Mesendoderm (in vitro differentiated cells): ENCODE measurements around the gene EML5.

Experiments
- DNase-seq: peaks from one replicate; pipeline ENCODE4 v3.0.0; 2013
- H2AK5ac ChIP-seq: 2 replicates; pipeline ENCODE4 v1.6.1; 2013; ENCODE audit warnings: low read length, inconsistent platforms
- H2BK120ac ChIP-seq: 2 replicates; pipeline ENCODE4 v1.6.1; 2013; ENCODE audit warnings: low read depth, mild to moderate bottlenecking, low read length, moderate library complexity, mixed read lengths
- H2BK15ac ChIP-seq: replicated peaks from 2 replicates; pipeline ENCODE4 v1.6.1; 2013; ENCODE audit warnings: low read depth, mild to moderate bottlenecking, moderate library complexity
- H2BK5ac ChIP-seq: 2 replicates; pipeline ENCODE4 v1.6.1; 2013; ENCODE audit warnings: low read length, inconsistent platforms
- H3K18ac ChIP-seq: 2 replicates; pipeline ENCODE4 v1.6.1; 2013; ENCODE audit warnings: mild to moderate bottlenecking, low read length, mixed read lengths
- H3K23ac ChIP-seq: one replicate; pipeline ENCODE4 v1.6.1; 2013; ENCODE audit warnings: low read length
- H3K27ac ChIP-seq: 2 replicates; pipeline ENCODE4 v1.5.1; 2013; ENCODE audit warnings: low read depth, mild to moderate bottlenecking, inconsistent platforms, low read length, moderate library complexity
- H3K27me3 ChIP-seq: 2 replicates; pipeline ENCODE4 v1.6.1; 2013; ENCODE audit warnings: low read length, control low read depth, mild to moderate bottlenecking, inconsistent platforms; ENCODE audit not compliant: insufficient read depth, poor library complexity
- H3K36me3 ChIP-seq: 2 replicates; pipeline ENCODE4 v1.6.1; 2013; ENCODE audit warnings: low read length, inconsistent platforms; ENCODE audit not compliant: control insufficient read depth, insufficient read depth
- H3K4ac ChIP-seq: one replicate; pipeline ENCODE4 v1.6.1; 2013; ENCODE audit warnings: low read depth, mild to moderate bottlenecking, low read length, moderate library complexity
- H3K4me1 ChIP-seq: 2 replicates; pipeline ENCODE4 v1.6.1; 2013; ENCODE audit warnings: low read depth, low read length, inconsistent platforms; ENCODE audit not compliant: control insufficient read depth
- H3K4me2 ChIP-seq: 2 replicates; pipeline ENCODE4 v1.6.1; 2013; ENCODE audit warnings: low read length
- H3K4me3 ChIP-seq: 2 replicates; pipeline ENCODE4 v1.5.1; 2013; ENCODE audit warnings: mild to moderate bottlenecking, low read length
- H3K56ac ChIP-seq: one replicate; pipeline ENCODE4 v1.6.1; 2013; ENCODE audit warnings: low read length
- H3K79me1 ChIP-seq: 2 replicates; pipeline ENCODE4 v1.6.1; 2013; ENCODE audit warnings: low read length, inconsistent platforms
- H3K79me2 ChIP-seq: 2 replicates; pipeline ENCODE4 v1.6.1; 2013; ENCODE audit warnings: mild to moderate bottlenecking, low read length; ENCODE audit not compliant: control insufficient read depth, insufficient read depth
- H3K9ac ChIP-seq: 2 replicates; pipeline ENCODE4 v1.6.1; 2013; ENCODE audit warnings: low read length, inconsistent platforms
- H4K5ac ChIP-seq: one replicate; pipeline ENCODE4 v1.6.1; 2013; ENCODE audit warnings: low read length
- H4K8ac ChIP-seq: one replicate; pipeline ENCODE4 v1.6.1; 2013; ENCODE audit warnings: low read depth, mild to moderate bottlenecking, control low read depth, low read length, moderate library complexity
- WGBS: extraction: QIAGEN DNeasy Blood & Tissue Kit; methylation state at CpG from one replicate; pipeline ENCODE4 v1.1.7; 2013; ENCODE audit warnings: low lambda C conversion rate, missing lambda C conversion rate; ENCODE audit not compliant: insufficient coverage; ENCODE audit errors: extremely low coverage; 5-methylcytosine and 5-hydroxymethylcytosine counted together

EML5 gene

DNA sequence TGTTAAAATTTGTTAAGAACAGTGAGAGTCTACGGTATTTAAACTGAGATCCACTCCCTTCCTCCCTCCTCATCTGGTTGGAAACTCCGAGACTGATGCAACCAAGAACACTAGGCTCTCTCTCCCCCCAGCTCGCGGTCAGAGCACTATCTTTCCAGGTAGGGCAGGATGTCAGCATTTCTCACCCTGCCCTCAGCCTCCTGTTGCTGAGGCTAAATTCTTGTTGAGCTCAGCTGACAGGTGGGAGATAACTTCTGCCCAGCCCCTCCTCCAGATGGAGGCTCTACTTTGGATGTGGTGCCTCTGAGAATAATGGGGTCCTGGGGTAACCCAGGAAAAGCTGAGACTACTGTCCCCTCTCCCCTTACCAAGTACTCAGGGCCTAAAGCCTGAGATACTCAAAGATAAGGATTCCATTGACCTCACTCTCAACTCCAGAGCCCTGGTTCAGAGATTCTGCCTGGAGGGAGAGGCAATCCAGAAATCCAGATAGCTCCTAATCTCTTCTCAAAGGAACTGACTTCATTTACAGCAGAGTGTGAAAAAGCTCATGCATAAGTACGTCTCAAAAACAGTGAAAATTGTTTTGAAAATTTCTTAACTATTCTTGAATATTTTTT is 110.1 kb downstream of the EML5 start:
- no peak overlapping the region for H2BK120ac ChIP-seq
- no peak overlapping the region for H4K8ac ChIP-seq
- no peak overlapping the region for H4K5ac ChIP-seq
- H3K18ac ChIP-seq: peak overlapping the region; percentile 46
- no peaks in the 10 kb centered on the region for H3K27me3 ChIP-seq
- no peaks in the 10 kb centered on the region for H3K79me1 ChIP-seq
- DNase-seq: peak; percentile 97
- H3K56ac ChIP-seq: no peak overlapping the region
- H3K4me3 ChIP-seq: no peak overlapping the region
- peaks cover 3% of the 10 kb centered on the region for H3K4me1 ChIP-seq
- H3K27ac ChIP-seq: peak overlapping the region; percentile 86
- H3K4me2 ChIP-seq: no peak overlapping the region
- peak overlapping the region; percentile 43 for H2BK5ac ChIP-seq
- H3K4ac ChIP-seq: no peak overlapping the region
- H3K23ac ChIP-seq: no peak overlapping the region
- no peaks in the 10 kb centered on the region for H3K36me3 ChIP-seq
- WGBS: no CpG with 5 or more reads among the region's 5 CpGs
- H3K9ac ChIP-seq: no peak overlapping the region
- H3K79me2 ChIP-seq: no peaks in the 10 kb centered on the region
- no peak overlapping the region for H2AK5ac ChIP-seq
- H2BK15ac ChIP-seq: no peak overlapping the region

GRCh38 chr14:88681755-88682494 is 110.8 kb downstream of the EML5 start:
- peak overlapping the region; percentile 51 for H3K18ac ChIP-seq
- peak; percentile 53 for DNase-seq
- WGBS: no CpG with 5 or more reads among the region's 5 CpGs
- H3K4me1 ChIP-seq: peaks cover 3% of the 10 kb centered on the region
- no peak overlapping the region for H2BK120ac ChIP-seq
- H2AK5ac ChIP-seq: no peak overlapping the region
- H2BK15ac ChIP-seq: no peak overlapping the region
- H2BK5ac ChIP-seq: no peak overlapping the region
- no peaks in the 10 kb centered on the region for H3K27me3 ChIP-seq
- H4K5ac ChIP-seq: no peak overlapping the region
- no peak overlapping the region for H3K4me3 ChIP-seq
- no peak overlapping the region for H3K56ac ChIP-seq
- peak overlapping the region; percentile 86 for H3K27ac ChIP-seq
- no peak overlapping the region for H3K9ac ChIP-seq
- no peak overlapping the region for H4K8ac ChIP-seq
- H3K79me1 ChIP-seq: no peaks in the 10 kb centered on the region
- no peaks in the 10 kb centered on the region for H3K79me2 ChIP-seq
- no peak overlapping the region for H3K4me2 ChIP-seq
- no peak overlapping the region for H3K4ac ChIP-seq
- H3K23ac ChIP-seq: no peak overlapping the region
- H3K36me3 ChIP-seq: no peaks in the 10 kb centered on the region

- Histone ChIP-seq H3K79me2 (no peaks in the 10 kb centered on the region), H4K5ac (no peak overlapping the region), H3K23ac (no peak overlapping the region), H3K18ac (no peak overlapping the region), H3K4me1 (no peaks in the 10 kb centered on the region), H3K27me3 (no peaks in the 10 kb centered on the region), H2BK120ac (no peak overlapping the region), H3K36me3 (no peaks in the 10 kb centered on the region), H3K27ac (no peak overlapping the region), H2AK5ac (no peak overlapping the region), H3K56ac (no peak overlapping the region), H2BK5ac (no peak overlapping the region), H4K8ac (no peak overlapping the region), H2BK15ac (no peak overlapping the region), H3K4me3 (no peak overlapping the region), H3K4me2 (no peak overlapping the region), H3K79me1 (no peaks in the 10 kb centered on the region), H3K4ac (no peak overlapping the region), H3K9ac (no peak overlapping the region)
- no CpG with 5 or more reads among the region's 4 CpGs for WGBS
- no peak for DNase-seq
Measured at GRCh38 chr14:88669346-88669745, 123.4 kb downstream of the EML5 start.

DNA sequence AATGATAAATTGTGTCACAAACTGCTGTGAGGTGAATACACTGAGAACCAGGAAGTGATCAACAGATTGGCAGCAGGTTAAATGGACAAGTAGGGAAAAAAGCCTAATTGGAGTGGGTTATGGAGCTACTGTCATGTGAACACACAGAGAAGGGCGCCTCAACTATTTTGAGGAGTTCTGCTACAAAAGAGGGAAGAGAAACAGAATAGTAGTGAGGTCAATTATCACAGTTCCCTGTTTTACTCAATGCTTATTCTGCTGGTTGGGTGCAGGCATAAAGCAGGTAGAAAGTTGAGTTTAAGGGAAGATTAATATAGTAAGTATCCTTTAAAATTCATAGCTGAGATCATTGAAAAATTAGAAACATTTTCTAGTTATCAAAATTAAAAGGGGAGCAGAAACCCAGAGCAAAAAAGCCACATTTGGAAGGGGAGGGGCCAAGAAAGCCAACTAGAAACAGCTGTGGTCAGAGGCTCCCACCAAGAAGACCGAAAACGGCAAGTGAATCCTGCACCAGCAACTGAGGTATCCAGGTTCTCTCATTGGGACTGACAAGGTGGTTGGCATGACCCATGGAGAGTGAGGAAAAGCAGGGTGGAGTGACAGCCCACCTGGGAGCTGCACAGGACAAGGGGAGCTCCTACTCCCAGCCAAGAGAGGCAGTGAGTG is 124.2 kb downstream of the EML5 start:
- no peaks in the 10 kb centered on the region for H3K79me1 ChIP-seq
- H4K5ac ChIP-seq: no peak overlapping the region
- no peaks in the 10 kb centered on the region for H3K36me3 ChIP-seq
- no peak overlapping the region for H2BK15ac ChIP-seq
- no peak overlapping the region for H3K4ac ChIP-seq
- no peak for DNase-seq
- H4K8ac ChIP-seq: no peak overlapping the region
- no peak overlapping the region for H2BK120ac ChIP-seq
- WGBS: no CpG with 5 or more reads among the region's 3 CpGs
- H3K27me3 ChIP-seq: no peaks in the 10 kb centered on the region
- H3K4me1 ChIP-seq: no peaks in the 10 kb centered on the region
- no peak overlapping the region for H3K27ac ChIP-seq
- no peak overlapping the region for H2BK5ac ChIP-seq
- no peak overlapping the region for H3K9ac ChIP-seq
- H3K23ac ChIP-seq: no peak overlapping the region
- no peak overlapping the region for H2AK5ac ChIP-seq
- H3K56ac ChIP-seq: no peak overlapping the region
- no peak overlapping the region for H3K4me2 ChIP-seq
- H3K4me3 ChIP-seq: no peak overlapping the region
- H3K79me2 ChIP-seq: no peaks in the 10 kb centered on the region
- no peak overlapping the region for H3K18ac ChIP-seq

DNA sequence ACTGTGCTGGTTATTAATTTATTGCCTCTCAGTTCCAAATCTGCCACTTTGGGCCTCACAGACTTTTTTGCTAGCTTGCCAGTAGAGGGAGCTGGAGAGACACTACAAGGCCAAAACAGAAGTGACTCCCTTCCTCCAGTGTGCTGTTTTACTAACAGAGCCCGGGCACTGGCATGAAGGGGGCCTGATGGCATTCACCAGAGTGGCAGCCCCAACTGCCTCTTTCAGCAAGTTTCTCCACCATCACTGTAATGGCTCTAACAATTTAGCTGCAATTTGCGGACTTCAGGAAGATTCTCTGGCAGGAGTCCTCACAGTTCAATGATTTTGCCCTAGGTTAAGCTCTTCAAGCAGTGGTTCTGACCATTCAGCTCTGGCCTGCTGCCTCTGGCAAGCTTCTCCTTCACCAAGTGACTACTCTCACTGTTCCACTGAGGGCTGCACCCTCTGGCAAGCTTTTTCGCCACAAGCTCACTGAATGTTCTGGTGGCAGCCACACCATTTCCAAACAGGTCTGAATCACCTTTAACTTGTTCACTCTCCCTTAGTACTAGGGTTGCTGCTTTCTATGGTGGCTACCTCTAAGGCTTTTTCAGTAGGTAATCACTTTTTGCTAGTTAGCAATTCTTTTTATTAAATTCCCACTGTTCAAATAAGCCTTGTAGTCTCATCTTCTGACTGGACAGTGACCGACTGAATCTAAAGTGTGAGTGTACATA is 125.0 kb downstream of the EML5 start:
- no peak overlapping the region for H2BK120ac ChIP-seq
- no peak overlapping the region for H3K4ac ChIP-seq
- H2BK15ac ChIP-seq: no peak overlapping the region
- no peak overlapping the region for H3K56ac ChIP-seq
- WGBS: no CpG with 5 or more reads among the region's 4 CpGs
- no peak overlapping the region for H3K18ac ChIP-seq
- H3K9ac ChIP-seq: no peak overlapping the region
- H4K5ac ChIP-seq: no peak overlapping the region
- no peak overlapping the region for H3K4me3 ChIP-seq
- H3K27me3 ChIP-seq: no peaks in the 10 kb centered on the region
- no peak overlapping the region for H4K8ac ChIP-seq
- no peak overlapping the region for H2BK5ac ChIP-seq
- H3K36me3 ChIP-seq: no peaks in the 10 kb centered on the region
- H3K4me2 ChIP-seq: no peak overlapping the region
- H2AK5ac ChIP-seq: no peak overlapping the region
- H3K79me2 ChIP-seq: no peaks in the 10 kb centered on the region
- H3K4me1 ChIP-seq: no peaks in the 10 kb centered on the region
- H3K79me1 ChIP-seq: no peaks in the 10 kb centered on the region
- H3K23ac ChIP-seq: no peak overlapping the region
- H3K27ac ChIP-seq: no peak overlapping the region
- peak; percentile 82 for DNase-seq
